Colonic mucosa (tissue), 4 donors: Measurements from ENCODE around the gene DARS2. TPM values are rescaled to one million over a fixed set of nuclear protein-coding genes. Genes with fewer than 3 reads are reported as not detected.

Source experiments
- DNase-seq: peaks from one replicate; pipeline ENCODE4 v3.0.0-alpha.2; 2020
- H3K27ac ChIP-seq: fragments of 200-600 bp; one replicate; pipeline ENCODE4 v1.8.0; 2021
- H3K27me3 ChIP-seq: fragments of 200-600 bp; one replicate; pipeline ENCODE4 v1.8.0; 2021
- H3K36me3 ChIP-seq: fragments of 200-600 bp; one replicate; pipeline ENCODE4 v1.8.0; 2021
- H3K4me1 ChIP-seq: fragments of 200-600 bp; one replicate; pipeline ENCODE4 v1.8.0; 2021; ENCODE audit warnings: mild to moderate bottlenecking
- H3K4me3 ChIP-seq: fragments of 200-600 bp; one replicate; pipeline ENCODE4 v1.8.0; 2021
- H3K9ac ChIP-seq, 2 donors: one replicate each; pipeline ENCODE4 v1.7.0; 2013; ENCODE audit warnings: control low read depth in 2 of 2, low read depth in 2 of 2, low read length in 2 of 2
- H3K9me3 ChIP-seq: fragments of 200-600 bp; one replicate; pipeline ENCODE4 v1.8.0; 2021
- intact Hi-C: fragments of 100-400 bp; cut with DNase I; formaldehyde crosslinking; loops from one replicate; pipeline ENCODE4 v1.14.1; 2022
- total RNA-seq, 2 donors: library from RNA; stranded (reverse); fragmentation: NEBNext Ultra II Directional in 1 of 2; extraction: Animal tissue kit (Norgen Biotek cat#: 25700) in 1 of 2; gene quantifications; one replicate each; pipeline ENCODE4 v1.2.1, GENCODE V29; 2021
- TF ChIP-seq, protein P1 (sequence below): fragments of 200-600 bp; IDR thresholded peaks from one replicate; pipeline ENCODE4 v1.8.0; 2022; ENCODE audit warnings: antibody characterized with exemption, mild to moderate bottlenecking
- donor health status: healthy.
- donor health status: DM: no; HTN: no; CAD: no.
- donor health status: DM: no; HTN: no; CAD: no.

DARS2 gene, protein sequence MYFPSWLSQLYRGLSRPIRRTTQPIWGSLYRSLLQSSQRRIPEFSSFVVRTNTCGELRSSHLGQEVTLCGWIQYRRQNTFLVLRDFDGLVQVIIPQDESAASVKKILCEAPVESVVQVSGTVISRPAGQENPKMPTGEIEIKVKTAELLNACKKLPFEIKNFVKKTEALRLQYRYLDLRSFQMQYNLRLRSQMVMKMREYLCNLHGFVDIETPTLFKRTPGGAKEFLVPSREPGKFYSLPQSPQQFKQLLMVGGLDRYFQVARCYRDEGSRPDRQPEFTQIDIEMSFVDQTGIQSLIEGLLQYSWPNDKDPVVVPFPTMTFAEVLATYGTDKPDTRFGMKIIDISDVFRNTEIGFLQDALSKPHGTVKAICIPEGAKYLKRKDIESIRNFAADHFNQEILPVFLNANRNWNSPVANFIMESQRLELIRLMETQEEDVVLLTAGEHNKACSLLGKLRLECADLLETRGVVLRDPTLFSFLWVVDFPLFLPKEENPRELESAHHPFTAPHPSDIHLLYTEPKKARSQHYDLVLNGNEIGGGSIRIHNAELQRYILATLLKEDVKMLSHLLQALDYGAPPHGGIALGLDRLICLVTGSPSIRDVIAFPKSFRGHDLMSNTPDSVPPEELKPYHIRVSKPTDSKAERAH
- 10 to 100 TPM; 24.8 to 51.9 TPM for total RNA-seq

DNA sequence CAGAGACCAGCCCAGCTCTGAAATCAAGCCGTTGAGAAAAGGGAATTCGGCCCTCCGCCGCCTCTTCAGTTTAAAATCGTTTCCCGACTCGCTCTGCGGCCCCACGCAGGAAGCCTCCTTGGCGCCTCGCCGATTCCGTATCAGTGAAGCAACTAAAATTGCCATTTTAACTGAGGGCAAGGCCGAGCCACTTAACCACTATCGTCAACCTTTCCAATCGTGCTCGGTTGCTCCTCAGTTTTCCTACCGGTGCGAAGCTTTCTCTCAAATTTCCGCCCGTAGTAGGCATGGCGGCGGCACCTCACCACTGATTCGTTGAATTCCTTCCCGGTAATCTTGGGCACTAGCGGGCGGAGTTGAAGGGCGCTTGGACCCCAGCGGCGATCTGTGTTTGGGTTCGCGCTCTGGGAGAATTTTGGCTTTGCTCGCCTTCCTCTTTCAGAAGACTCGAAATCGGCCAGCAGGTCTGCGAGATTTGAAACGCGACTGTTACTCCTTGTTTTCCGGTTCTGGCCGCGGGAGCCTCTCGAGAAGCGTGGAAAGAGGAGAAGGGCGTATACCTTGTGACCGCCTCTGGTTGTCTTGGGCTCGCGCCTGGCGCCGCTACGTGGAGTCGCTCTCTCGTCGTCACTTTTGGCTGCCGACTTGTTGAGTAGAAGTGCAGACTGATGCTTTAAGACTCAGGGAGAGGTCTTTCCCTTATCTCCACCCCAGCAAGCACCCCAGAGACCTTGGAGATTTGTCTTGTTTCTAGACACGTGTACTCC, at the start of gene DARS2, which contains the start of gene CENPL:
Gene DARS2, plus strand, starts transcription at position 359 of the 767 bp plus-strand sequence. CDS start 557 bp downstream, outside the sequence.
Gene CENPL, minus strand, starts transcription at position 569 of the 767 bp plus-strand sequence. CDS start 13,584 bp downstream, outside the sequence.
- H3K4me3 ChIP-seq: peak within 1 kb of the TSS; percentile 72
- H3K27me3 ChIP-seq: no peaks in the 10 kb centered on the region
- peaks cover 3% of the 10 kb centered on the region for H3K4me1 ChIP-seq
- H3K27ac ChIP-seq: peak within 1 kb of the TSS; percentile 86
- TF ChIP-seq, protein P1, sequence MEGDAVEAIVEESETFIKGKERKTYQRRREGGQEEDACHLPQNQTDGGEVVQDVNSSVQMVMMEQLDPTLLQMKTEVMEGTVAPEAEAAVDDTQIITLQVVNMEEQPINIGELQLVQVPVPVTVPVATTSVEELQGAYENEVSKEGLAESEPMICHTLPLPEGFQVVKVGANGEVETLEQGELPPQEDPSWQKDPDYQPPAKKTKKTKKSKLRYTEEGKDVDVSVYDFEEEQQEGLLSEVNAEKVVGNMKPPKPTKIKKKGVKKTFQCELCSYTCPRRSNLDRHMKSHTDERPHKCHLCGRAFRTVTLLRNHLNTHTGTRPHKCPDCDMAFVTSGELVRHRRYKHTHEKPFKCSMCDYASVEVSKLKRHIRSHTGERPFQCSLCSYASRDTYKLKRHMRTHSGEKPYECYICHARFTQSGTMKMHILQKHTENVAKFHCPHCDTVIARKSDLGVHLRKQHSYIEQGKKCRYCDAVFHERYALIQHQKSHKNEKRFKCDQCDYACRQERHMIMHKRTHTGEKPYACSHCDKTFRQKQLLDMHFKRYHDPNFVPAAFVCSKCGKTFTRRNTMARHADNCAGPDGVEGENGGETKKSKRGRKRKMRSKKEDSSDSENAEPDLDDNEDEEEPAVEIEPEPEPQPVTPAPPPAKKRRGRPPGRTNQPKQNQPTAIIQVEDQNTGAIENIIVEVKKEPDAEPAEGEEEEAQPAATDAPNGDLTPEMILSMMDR: no peak
- DNase-seq: peak; percentile 97
- intact Hi-C loops: loop anchor here (5.0 kb wide), 1 partner anchor 392 kb away; no protein-coding TSS in a partner anchor
- H3K9me3 ChIP-seq: no peaks in the 10 kb centered on the region
- no peaks in the 10 kb centered on the region for H3K36me3 ChIP-seq
- peak within 1 kb of the TSS; percentile 70 to 94 for H3K9ac ChIP-seq

DNA sequence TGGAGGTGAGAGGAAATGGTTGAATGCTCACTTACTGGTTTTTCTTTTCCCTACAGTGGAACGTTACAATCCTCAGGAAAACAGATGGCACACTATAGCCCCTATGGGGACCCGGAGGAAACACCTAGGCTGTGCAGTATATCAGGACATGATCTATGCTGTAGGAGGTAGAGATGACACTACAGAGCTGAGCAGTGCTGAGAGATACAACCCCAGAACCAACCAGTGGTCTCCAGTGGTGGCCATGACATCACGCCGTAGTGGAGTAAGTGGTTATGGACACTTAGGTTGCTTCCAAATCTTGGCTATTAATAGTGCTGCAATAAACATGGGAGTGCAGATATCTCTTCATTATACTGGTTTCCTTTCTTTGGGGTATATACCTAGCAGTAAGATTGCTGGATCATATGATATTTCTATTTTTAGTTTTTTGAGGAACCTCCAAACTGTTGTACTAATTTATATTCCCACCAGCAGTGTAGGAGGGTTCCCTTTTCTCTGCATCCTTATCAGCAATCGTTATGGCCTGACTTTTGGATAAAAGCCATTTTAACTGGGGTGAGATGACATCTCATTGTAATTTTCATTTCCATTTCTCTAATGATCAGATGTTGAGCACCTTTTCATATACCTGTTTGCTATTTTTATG, 48.8 kb upstream of the DARS2 start:
- no peaks in the 10 kb centered on the region for H3K4me1 ChIP-seq
- H3K36me3 ChIP-seq: no peaks in the 10 kb centered on the region
- DNase-seq: no peak
- TF ChIP-seq, protein P1: no peak
- no peaks in the 10 kb centered on the region for H3K27me3 ChIP-seq
- intact Hi-C loops: no loop called here
- H3K27ac ChIP-seq: no peak overlapping the region
- no peak overlapping the region for H3K9ac ChIP-seq
- H3K9me3 ChIP-seq: no peaks in the 10 kb centered on the region
- no peak overlapping the region for H3K4me3 ChIP-seq

DNA sequence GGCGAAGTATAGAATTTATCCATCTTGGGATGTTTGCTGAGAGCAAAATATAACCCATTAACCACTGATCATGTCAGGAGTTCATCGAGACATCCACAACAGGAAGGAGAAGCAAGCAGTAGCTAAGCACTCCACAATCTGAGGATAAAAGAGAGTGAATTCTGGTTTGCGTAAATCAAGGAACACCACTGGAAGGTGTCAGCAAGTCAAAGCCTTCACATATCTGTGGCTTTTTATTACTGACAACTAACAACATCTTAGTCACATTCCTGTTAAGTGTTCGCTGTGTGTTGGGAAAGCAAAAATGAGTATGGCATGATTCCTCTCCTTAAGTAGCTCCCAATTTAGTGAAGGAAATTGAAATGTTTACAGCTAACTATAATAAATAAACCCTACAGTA, 44.5 kb upstream of the DARS2 start:
- Histone ChIP-seq H3K4me1 (no peaks in the 10 kb centered on the region), H3K4me3 (no peak overlapping the region), H3K27ac (no peak overlapping the region), H3K27me3 (no peaks in the 10 kb centered on the region), H3K9me3 (no peaks in the 10 kb centered on the region), H3K36me3 (no peaks in the 10 kb centered on the region), H3K9ac (no peak overlapping the region)
- TF ChIP-seq, protein P1: no peak
- intact Hi-C loops: no loop called here
- no peak for DNase-seq

DNA sequence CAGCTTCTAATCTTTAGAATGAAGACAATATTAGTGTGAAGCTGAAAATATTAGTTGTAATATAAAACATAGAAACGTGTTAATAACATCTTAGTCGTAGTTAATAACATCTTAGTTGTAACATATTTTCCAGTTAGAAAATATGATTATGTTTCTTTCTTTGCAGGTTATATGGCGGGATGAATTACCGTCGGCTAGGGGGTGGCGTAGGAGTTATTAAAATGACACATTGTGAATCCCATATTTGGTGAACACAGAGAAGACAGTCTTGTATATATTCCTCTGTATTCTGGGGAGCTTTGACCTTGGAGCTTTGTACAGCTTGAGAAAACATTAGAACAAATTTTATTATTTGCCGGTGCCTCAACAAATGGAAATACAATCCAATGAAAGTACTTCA, 39.5 kb upstream of the DARS2 start:
- no peak overlapping the region for H3K27ac ChIP-seq
- TF ChIP-seq, protein P1: no peak
- no peaks in the 10 kb centered on the region for H3K36me3 ChIP-seq
- H3K9me3 ChIP-seq: no peaks in the 10 kb centered on the region
- intact Hi-C loops: no loop called here
- H3K4me1 ChIP-seq: no peaks in the 10 kb centered on the region
- no peaks in the 10 kb centered on the region for H3K27me3 ChIP-seq
- H3K4me3 ChIP-seq: no peak overlapping the region
- H3K9ac ChIP-seq: no peak overlapping the region
- no peak for DNase-seq

GRCh38 chr1:173789841-173790240, 34.6 kb upstream of the DARS2 start:
- no peak overlapping the region for H3K4me3 ChIP-seq
- H3K9me3 ChIP-seq: no peaks in the 10 kb centered on the region
- H3K36me3 ChIP-seq: no peaks in the 10 kb centered on the region
- H3K4me1 ChIP-seq: no peaks in the 10 kb centered on the region
- DNase-seq: no peak
- intact Hi-C loops: no loop called here
- no peaks in the 10 kb centered on the region for H3K27me3 ChIP-seq
- no peak overlapping the region for H3K27ac ChIP-seq
- TF ChIP-seq, protein P1: no peak
- no peak overlapping the region for H3K9ac ChIP-seq
